NCI-H774 (cell line): Measurements from ENCODE around the gene HERC2.
A peak's percentile ranks its signal among the peaks of the same experiment; 100 is the strongest.
"Not testable (repeated sequence)": the region's sequence is repeated elsewhere in the genome, so short reads cannot be mapped to it uniquely, and the experiment has no call there.

Experiments
- DNase-seq: peaks from one replicate; lab custom pipeline; 2025; lab: John Stamatoyannopoulos, UW

Gene HERC2

DNA sequence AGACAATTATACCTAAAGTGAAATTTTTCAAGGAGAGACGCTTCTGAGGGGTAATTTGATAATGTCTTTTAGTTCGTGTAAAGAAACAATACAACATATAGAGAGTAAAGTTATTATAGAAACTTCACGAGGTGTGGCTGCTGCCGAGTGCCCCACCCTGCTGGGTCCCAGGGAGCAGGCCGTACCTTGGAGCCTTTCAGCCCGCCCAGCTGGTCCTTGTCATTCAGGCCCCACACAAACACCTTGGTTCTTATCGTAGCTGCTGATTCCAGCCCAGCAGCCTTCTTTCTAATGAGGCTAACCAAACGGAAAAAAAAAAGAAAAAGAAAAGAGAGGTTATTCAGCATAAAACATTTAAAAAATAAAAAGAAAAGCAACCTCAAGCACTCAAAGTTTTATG is 139.8 kb downstream of the HERC2 start:
- no peak for DNase-seq

DNA sequence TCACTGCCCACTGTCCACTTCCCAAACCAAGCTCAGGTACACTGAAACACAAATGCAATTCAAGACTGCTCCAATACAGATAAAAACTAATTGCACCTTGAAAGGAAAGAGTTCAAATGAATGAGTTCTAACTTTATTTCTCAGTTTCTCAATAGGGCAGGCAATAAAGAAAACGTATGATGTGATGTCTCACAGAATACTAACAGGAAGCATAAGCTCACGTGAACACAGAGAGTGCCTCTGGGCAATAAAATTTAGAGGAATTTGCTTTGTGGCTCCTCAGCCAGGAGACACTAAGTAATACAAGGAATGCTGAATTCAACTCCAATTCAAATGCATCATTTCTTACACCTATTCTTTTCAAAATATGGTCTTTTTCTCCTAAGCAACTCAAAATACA is 140.6 kb downstream of the HERC2 start:
- no peak for DNase-seq

DNA sequence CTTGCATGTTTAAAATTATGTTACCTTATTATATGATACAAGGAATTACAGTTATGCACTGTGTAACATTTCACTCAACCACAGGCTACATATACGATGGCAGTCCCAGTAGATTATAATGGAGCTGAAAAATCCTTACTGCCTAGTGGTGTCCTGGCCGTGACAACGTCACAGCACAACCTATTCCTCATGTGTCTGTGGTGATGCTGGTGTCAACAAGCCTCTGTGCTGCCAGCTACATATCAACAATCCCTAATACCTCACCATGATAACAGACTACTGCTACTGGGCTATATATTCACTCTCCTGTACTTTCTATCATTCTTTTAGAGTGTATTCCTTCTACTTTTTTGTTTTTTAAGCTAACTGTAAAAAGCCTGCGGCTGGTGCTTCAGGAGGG is 142.7 kb downstream of the HERC2 start:
- DNase-seq: no peak

DNA sequence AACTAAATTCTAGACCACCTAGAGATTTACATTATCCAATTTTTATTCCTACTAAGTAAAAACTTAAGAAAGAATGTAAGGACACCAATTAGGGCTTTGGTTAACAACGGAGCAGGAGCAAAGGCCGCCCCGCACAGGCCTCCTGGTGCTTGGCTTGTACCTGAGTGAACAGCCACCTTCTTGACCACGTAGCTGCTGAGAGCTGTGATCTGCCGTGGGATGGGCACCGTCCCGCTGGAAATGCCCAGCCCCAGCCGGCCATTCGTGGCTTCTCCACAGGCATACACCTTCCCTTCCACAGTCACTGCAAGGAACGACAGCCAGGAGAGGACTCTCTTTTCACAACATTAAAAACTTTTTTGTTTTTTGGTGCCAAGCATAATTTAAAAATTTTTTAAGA is 143.3 kb downstream of the HERC2 start:
- DNase-seq: no peak

DNA sequence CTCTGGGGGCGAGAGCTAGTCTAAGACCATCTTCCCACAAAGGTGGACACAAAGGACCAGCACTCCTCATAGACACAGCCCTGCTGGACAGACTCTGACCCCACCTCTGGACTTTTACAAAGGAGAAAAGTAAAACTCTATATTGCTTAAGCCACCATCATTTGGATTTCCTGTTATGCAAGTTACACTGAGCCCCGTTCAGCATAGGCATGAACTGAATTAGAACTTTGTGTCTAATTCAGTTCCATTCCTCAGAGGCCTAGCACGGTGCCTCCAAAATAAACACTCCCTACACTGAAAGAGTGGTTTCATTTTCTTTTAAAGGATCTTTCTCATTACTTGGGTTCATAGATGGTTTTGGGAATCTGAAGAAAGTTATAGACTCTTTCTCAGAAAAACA is 143.7 kb downstream of the HERC2 start:
- no peak for DNase-seq

DNA sequence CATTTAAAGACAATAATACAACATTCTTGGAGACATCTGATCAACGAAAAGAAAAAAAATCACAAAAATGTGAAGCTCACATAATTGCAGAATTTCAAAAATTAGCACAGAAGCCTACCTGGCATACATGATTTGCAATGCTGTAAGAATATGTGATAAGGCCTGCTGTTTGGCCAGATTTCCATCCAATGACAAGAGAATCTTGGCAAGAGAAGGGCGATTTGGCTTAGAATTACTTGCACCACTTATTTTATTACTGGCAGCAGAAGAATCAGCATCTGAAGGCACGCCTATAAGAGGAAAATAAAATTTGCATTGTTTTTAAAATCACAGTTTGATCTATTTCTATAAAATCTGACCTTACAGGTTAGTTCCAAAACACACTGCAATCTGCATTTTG is 152.6 kb downstream of the HERC2 start:
- DNase-seq: no peak

DNA sequence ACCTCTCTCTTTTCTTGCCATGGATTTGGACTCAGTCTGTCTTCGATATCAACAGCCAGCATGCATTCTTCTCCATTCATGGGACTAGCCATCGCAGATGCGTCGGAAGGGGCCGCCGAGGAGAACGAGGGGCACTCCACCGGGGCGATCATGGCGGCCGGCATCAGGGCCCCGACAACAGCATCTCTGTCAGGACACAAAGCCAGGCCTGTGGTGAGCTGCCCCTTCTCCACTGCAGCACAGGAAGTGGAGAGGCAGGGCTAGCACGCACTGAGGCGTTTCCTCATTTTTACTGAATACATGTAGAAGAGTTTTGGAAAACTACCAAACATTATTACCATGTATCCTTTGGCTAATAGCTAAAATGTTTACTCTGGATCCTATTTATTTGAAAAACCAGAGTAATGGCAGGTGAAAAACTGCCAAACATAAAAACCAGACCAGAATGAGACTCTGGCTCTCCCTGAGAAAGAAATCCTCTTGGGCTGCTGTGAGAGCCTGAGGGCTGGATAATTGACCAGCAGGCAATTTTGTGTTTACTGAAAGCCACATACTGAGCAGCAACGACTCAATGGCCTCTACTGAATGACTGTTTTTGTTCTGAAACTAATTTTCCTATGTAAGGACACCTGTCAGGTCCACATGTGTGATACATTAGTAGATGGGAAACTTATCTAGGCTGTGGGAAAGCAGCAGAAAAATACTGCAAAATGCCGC is 153.4 kb downstream of the HERC2 start:
- DNase-seq: peak; percentile 50

DNA sequence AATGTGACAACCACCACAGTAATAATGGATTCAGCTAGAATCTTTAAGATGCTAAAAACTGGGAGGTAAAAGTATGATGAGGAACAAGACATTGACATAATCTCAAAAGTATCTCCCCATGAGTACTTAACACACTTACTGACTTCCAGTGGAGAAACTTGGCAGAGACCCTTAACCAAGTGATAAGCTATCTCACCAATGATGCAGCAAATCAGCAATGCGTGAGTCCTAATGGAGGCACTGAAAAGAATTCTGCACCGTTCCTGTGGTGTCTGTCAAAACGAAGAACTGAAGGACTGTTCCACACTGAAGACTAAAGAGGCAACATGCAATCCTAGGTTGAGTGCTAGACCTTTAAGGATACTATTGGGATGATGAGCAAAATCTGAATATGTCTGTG is 154.9 kb downstream of the HERC2 start:
- DNase-seq: no peak

- DNase-seq: no peak
These were observed 156.2 kb downstream of the HERC2 start for GRCh38 chr15:28165791-28166190.

DNA sequence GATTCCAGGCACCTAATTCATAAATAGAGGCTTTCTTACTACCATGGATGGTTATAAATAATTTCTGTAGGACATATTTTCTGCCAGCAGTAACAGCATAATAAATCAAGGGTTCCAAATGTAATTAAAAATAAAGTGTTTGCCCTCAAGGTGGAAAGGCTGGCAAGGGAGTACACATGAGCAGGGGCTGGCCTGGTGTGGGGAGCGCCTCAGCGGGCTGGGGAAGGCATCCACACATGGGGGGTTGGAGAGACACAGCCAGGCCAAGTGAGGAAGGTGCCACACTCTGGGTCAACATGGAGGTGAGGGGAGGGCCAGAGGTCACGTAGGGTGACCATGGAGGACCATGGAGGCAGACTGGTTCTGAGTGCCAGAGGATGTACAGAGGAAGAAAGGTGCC is 157.1 kb downstream of the HERC2 start:
- DNase-seq: no peak

- DNase-seq: no peak
These were observed 167.7 kb downstream of the HERC2 start for GRCh38 chr15:28154283-28154682.

- no peak for DNase-seq
These were observed 168.4 kb downstream of the HERC2 start for GRCh38 chr15:28153492-28154119.

- not testable (repeated sequence) for DNase-seq
These were observed 169.4 kb downstream of the HERC2 start for GRCh38 chr15:28152538-28152923.

DNA sequence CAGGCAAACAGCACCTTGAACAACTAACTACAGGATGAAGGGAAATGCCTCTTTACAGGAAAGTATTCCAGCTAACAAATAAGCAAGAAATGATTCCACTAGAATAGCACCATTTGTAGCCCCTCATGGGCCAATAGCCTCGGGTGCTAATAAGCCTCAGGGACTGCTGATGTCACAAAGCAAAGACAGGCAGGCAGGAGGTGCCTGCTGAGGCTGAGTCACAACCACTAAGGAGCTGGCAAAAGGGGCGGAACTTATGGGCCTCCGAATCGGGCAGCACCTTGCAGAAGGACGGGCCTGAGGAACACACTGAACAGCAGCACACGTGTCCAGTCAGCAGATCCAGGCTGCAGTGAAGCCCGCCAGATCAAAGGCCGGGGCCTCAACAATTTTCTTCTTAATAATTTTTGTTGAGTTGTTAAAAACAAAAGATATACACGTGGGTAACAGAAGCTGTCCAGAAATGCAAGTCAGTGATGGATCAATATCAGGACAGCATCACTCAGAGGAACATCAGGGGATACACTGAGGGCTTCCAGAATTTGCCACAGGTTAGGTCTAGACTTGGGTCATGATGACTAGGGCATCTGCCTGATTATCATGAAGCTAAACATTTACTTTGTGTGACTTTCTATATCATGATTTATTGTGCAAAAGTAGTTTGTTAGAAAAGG is 170.0 kb downstream of the HERC2 start:
- DNase-seq: not testable (repeated sequence)

DNA sequence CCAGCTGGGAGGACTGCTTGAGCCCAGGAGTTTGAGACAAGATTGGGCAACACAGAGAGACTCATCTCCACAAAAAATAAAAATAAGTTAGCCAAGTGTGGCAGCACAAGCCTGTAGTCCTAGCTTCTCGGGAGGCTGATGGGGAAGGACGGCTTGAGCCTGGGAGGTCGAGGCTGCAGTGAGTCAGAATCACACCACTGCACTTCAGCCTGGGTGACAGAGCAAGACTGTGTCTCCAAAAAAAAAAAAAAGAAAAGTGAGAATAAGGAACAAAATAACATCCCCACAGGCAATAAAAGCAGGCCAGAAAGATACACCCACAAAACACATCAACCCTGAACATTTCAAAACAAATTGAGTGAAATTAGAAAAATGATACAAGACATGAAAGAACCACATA is 174.2 kb downstream of the HERC2 start:
- DNase-seq: no peak

DNA sequence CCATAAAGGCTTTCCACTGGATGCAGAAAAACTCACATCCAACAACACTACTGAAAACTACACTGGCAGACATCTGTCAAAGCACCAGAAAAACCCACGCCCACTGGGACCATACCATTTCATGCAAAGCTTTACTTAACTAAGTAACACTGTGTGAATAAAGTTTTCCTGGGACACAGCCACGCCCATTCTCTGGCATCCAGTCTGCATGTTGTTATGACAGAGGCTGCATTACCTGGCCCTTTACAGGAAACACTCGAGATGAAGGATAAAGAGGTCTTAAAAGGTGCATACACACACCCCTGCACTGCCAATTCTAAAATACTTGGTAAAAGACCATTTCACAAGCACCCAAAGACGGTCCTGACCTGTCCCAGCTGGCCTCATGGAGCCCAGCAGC is 176.6 kb downstream of the HERC2 start:
- not testable (repeated sequence) for DNase-seq

- DNase-seq: no peak
These were observed 181.9 kb downstream of the HERC2 start for GRCh38 chr15:28140062-28140461.

- not testable (repeated sequence) for DNase-seq
These were observed 184.5 kb downstream of the HERC2 start for GRCh38 chr15:28137408-28138039.

GRCh38 chr15:28136236-28136904 is 185.6 kb downstream of the HERC2 start:
- not testable (repeated sequence) for DNase-seq

DNA sequence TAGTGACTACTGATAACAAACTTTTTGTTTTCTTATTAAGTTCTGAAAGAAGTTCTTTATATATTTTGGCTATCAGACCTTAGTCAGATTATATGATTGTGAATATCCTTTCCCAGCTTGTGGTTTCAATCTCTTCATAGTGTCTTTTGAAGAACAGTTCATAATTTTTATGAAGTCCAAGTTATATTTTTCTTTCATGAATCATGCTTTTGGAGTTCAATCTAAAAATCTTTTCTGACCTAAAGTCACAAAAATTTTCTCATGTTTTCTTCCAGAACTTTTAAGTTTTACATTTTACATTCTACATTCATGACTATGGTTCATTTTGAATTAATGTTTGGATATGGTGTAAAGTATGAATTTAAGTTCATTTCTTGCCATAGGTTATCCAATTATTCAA is 188.7 kb downstream of the HERC2 start:
- no peak for DNase-seq

DNA sequence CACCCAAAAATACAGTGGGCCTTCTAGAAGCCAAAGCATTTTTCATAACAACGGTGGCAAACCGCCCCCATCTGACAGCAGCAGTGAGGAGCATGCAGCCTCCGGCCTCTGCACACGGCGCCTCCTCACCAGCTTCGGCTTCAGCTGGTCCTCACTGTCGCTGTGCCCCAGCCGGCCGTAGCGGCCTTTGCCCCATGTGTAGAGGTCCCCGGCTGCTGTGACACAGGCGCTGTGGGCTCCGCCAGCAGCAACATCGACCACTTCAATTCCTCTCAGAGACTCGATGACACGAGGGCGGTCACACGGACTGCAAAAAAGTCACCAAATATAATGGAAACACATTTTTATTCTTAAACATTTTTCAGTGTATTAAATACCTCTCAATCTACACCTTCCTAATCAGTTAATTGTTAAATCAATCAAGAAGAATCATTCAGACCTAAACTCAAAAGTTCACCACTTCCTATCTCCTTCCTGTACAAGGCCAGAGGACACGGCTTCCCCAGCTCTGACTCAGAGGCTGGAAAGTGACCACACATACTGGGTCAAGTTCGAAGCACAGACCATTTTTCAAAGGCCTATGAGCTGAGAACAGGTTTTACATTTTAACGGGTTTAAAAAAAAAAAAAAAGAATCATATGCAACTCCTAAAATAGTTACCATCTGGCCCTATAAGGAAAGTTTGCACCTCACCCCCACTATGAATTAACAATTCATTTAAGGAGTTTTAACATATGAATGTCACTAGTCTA is 189.3 kb downstream of the HERC2 start:
- no peak for DNase-seq

GRCh38 chr15:28131946-28132345 is 190.0 kb downstream of the HERC2 start:
- no peak for DNase-seq
